Smooth muscle cell (in vitro differentiated cells): ENCODE measurements around the gene FBXW7. TPM values are rescaled to one million over a fixed set of nuclear protein-coding genes. Genes with fewer than 3 reads are reported as not detected.

Experiments used
- DNase-seq: peaks from one replicate; lab custom pipeline; 2025; ENCODE audit not compliant: unreplicated experiment; lab: John Stamatoyannopoulos, UW
- H2AFZ ChIP-seq: fragments of 200-600 bp; sonication (generic); 2 replicates; pipeline ENCODE4 v1.6.0; 2016; ENCODE audit warnings: antibody characterized with exemption, low read depth, mild to moderate bottlenecking
- H3F3A ChIP-seq: fragments of 200-600 bp; sonication (generic); 2 replicates; pipeline ENCODE4 v1.6.0; 2017; ENCODE audit warnings: antibody characterized with exemption, low read depth
- H3K27ac ChIP-seq: fragments of 200-600 bp; sonication (generic); 2 replicates; pipeline ENCODE4 v1.5.1; 2016; ENCODE audit warnings: low read depth, mild to moderate bottlenecking
- H3K27me3 ChIP-seq: fragments of 200-600 bp; sonication (generic); 2 replicates; pipeline ENCODE4 v1.6.1; 2016; ENCODE audit warnings: low read depth, mild to moderate bottlenecking
- H3K36me3 ChIP-seq: fragments of 200-600 bp; sonication (generic); 2 replicates; pipeline ENCODE4 v1.5.1; 2016; ENCODE audit warnings: low read depth
- H3K4me1 ChIP-seq: fragments of 200-600 bp; sonication (generic); 2 replicates; pipeline ENCODE4 v1.5.1; 2016; ENCODE audit warnings: low read depth
- H3K4me2 ChIP-seq: fragments of 200-600 bp; sonication (generic); 2 replicates; pipeline ENCODE4 v1.6.0; 2016; ENCODE audit warnings: mild to moderate bottlenecking
- H3K4me3 ChIP-seq: fragments of 200-600 bp; sonication (generic); 2 replicates; pipeline ENCODE4 v1.5.1; 2016; ENCODE audit warnings: mild to moderate bottlenecking
- H3K79me2 ChIP-seq: fragments of 200-600 bp; sonication (generic); 2 replicates; pipeline ENCODE4 v1.6.0; 2016; ENCODE audit warnings: low read depth, mild to moderate bottlenecking
- H3K9ac ChIP-seq: fragments of 200-600 bp; sonication (generic); 2 replicates; pipeline ENCODE4 v1.6.0; 2016; ENCODE audit warnings: low read depth
- H3K9me3 ChIP-seq: fragments of 200-600 bp; sonication (generic); replicated peaks from 2 replicates; pipeline ENCODE4 v1.5.1; 2016; ENCODE audit warnings: low read depth
- H4K20me1 ChIP-seq: fragments of 200-600 bp; sonication (generic); 2 replicates; pipeline ENCODE4 v1.6.0; 2016; ENCODE audit warnings: low read depth
- CTCF ChIP-seq: fragments of 200-600 bp; sonication (generic); IDR thresholded peaks from 2 replicates; pipeline ENCODE4 v1.5.1; 2017; ENCODE audit warnings: borderline replicate concordance, mild to moderate bottlenecking, antibody characterized with exemption; ENCODE audit not compliant: insufficient read depth, poor library complexity, severe bottlenecking
- WGBS: methylation state at CpG from one replicate; pipeline ENCODE4 v1.1.7; 2016; ENCODE audit warnings: low lambda C conversion rate; 5-methylcytosine and 5-hydroxymethylcytosine counted together
- polyA plus RNA-seq: library from polyadenylated mRNA; unstranded; fragments of >200 nt; fragmentation: Nextera tagmentation; extraction: Ambion mirVana; gene quantifications from 2 replicates; pipeline ENCODE4 v1.2.1, GENCODE V29; 2016
- total RNA-seq: library from RNA; depleted of rRNA; stranded (reverse); fragments of >200 nt; gene quantifications from 2 replicates; pipeline ENCODE4 v1.2.3, GENCODE V29; 2014

FBXW7 gene
- total and polyA plus RNA-seq, 2 experiments from 2014 or later, result 16.4 to 31.6 TPM

GRCh38 chr4:152352215-152352614 lies 183.7 kb downstream of the FBXW7 start:
- Histone ChIP-seq H3F3A (no peaks in the 10 kb centered on the region), H3K79me2 (peaks cover 33% of the 10 kb centered on the region), H3K27ac (peak overlapping the region; percentile 83), H3K4me3 (peak overlapping the region; percentile 48), H3K4me1 (peaks cover 11% of the 10 kb centered on the region), H3K9me3 (no peaks in the 10 kb centered on the region), H3K9ac (peak overlapping the region; percentile 53), H2AFZ (peak overlapping the region; percentile 9), H4K20me1 (no peaks in the 10 kb centered on the region), H3K27me3 (no peaks in the 10 kb centered on the region), H3K4me2 (peak overlapping the region; percentile 79), H3K36me3 (no peaks in the 10 kb centered on the region)
- 52% methylated on average over 4 of the region's 4 CpGs for WGBS
- no peak for TF ChIP-seq CTCF
- DNase-seq, result no peak

GRCh38 chr4:152351080-152351479 lies 184.8 kb downstream of the FBXW7 start:
- no peak overlapping the region for H2AFZ ChIP-seq
- no peak overlapping the region for H3K9ac ChIP-seq
- H3K27ac ChIP-seq, result peak overlapping the region; percentile 83
- peak overlapping the region; percentile 79 for H3K4me2 ChIP-seq
- H3K79me2 ChIP-seq, result peaks cover 33% of the 10 kb centered on the region
- no peaks in the 10 kb centered on the region for H4K20me1 ChIP-seq
- DNase-seq, result no peak
- H3K4me1 ChIP-seq, result peaks cover 11% of the 10 kb centered on the region
- H3K4me3 ChIP-seq, result peak overlapping the region; percentile 48
- TF ChIP-seq CTCF, result no peak
- H3K27me3 ChIP-seq, result no peaks in the 10 kb centered on the region
- no peaks in the 10 kb centered on the region for H3F3A ChIP-seq
- 96% methylated on average over 2 of the region's 2 CpGs for WGBS
- H3K36me3 ChIP-seq, result peaks cover 5% of the 10 kb centered on the region
- no peaks in the 10 kb centered on the region for H3K9me3 ChIP-seq

- WGBS, result 65% methylated on average over 1 of the region's 1 CpG
- H3K4me1 ChIP-seq, result peaks cover 11% of the 10 kb centered on the region
- H3K9ac ChIP-seq, result no peak overlapping the region
- no peak for TF ChIP-seq CTCF
- peaks cover 5% of the 10 kb centered on the region for H3K36me3 ChIP-seq
- no peak overlapping the region for H3K27ac ChIP-seq
- DNase-seq, result no peak
- H3K79me2 ChIP-seq, result peaks cover 33% of the 10 kb centered on the region
- H3K27me3 ChIP-seq, result no peaks in the 10 kb centered on the region
- H3K4me2 ChIP-seq, result no peak overlapping the region
- no peak overlapping the region for H3K4me3 ChIP-seq
- H3F3A ChIP-seq, result no peaks in the 10 kb centered on the region
- H3K9me3 ChIP-seq, result no peaks in the 10 kb centered on the region
- no peaks in the 10 kb centered on the region for H4K20me1 ChIP-seq
- no peak overlapping the region for H2AFZ ChIP-seq
Measured at GRCh38 chr4:152348670-152349069, 187.2 kb downstream of the FBXW7 start.

- DNase-seq, result no peak
- Histone ChIP-seq H2AFZ (no peak overlapping the region), H3F3A (peaks cover 3% of the 10 kb centered on the region), H3K36me3 (peaks cover 5% of the 10 kb centered on the region), H3K9ac (no peak overlapping the region), H3K27me3 (no peaks in the 10 kb centered on the region), H3K4me2 (no peak overlapping the region), H3K4me3 (no peak overlapping the region), H3K9me3 (no peaks in the 10 kb centered on the region), H4K20me1 (peaks cover 4% of the 10 kb centered on the region), H3K79me2 (peaks cover 33% of the 10 kb centered on the region), H3K27ac (no peak overlapping the region), H3K4me1 (peaks cover 9% of the 10 kb centered on the region)
- WGBS, result 97% methylated on average over 4 of the region's 4 CpGs
- no peak for TF ChIP-seq CTCF
Measured at GRCh38 chr4:152346979-152347378, 188.9 kb downstream of the FBXW7 start.
